ENCODE data around the gene LSAMP. TPM values are rescaled to one million over a fixed set of nuclear protein-coding genes. Genes with fewer than 3 reads are reported as not detected.

Gene LSAMP
- total and polyA plus RNA-seq, 2 of the 8 experiments (the other 6 are each of a cell fraction or from before 2014, with no cell fraction given): 1.8 to 5.7 TPM

DNA sequence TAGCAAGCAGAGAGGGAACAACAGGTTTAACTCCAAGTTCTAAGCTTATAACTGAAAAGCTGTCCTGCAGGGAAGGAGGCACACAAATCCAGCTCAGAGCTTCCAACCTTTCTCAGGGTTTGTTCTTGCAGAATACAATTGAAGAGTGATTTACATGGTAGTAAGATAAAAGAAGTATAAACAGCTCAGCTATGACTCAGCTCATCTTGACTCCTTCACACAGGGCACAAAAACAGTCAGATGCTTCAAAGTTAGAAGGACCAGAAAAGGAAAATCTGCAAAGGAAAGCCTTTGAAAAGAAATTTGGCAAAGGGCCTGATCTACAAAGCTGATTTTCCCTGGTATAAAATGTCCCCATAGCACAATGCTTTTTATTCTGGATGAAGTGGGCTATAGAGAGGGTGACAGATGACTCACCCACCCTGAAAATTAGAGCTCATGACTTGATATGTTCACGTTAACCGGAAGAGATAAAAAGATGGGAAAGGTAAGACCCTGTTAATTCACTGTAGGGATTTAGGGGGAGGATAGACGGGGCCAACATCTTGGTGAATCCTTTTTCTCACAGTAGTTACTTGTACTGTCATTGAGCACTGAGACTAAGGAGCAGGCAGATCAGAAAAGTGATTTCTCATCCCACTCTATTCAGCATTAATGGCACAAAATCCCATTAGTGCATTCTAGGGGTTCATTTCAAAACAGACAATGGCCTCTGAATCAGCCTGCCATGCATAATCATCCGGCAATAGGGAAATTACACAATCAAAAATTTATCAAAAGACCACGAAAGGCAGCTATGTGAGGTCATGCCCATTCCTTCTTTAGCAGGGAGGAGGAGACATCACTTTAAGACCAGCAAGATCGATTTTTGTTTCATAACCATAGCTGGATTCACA lies 678.5 kb downstream of the LSAMP start:
- DNase-seq (ENCODE audit: low read depth in 1 of 2, low spot score in 2 of 2): no peak
- no peak overlapping the region; a peak in 1 of 7 replicates for H3K9ac ChIP-seq (replicated peaks in 1 of 4; ENCODE audit: extremely low read depth in 1 of 4, low read depth in 3 of 4, low read length in 3 of 4)
- H3K4me1 ChIP-seq (replicated peaks in 1 of 4; ENCODE audit: control insufficient read depth in 3 of 4, insufficient read depth in 4 of 4, low read length in 3 of 4): peaks cover 0 to 8% (median 1%) of the 10 kb centered on the region in 4 experiments; a peak in 2 of 7 replicates
- H4K8ac ChIP-seq (ENCODE audit: extremely low read depth, insufficient read depth, low read length): no peak overlapping the region
- H3K18ac ChIP-seq (ENCODE audit: extremely low read depth, low read length): no peak overlapping the region
- no peak overlapping the region for H3K4me3 ChIP-seq (ENCODE audit: extremely low read depth in 1 of 4, insufficient read depth in 2 of 4, low read depth in 3 of 4, low read length in 4 of 4)
- H2BK15ac ChIP-seq (ENCODE audit: low read length): no peak overlapping the region
- no peaks in the 10 kb centered on the region for H4K20me1 ChIP-seq (replicated peaks in 1 of 2; ENCODE audit: control insufficient read depth in 1 of 2, insufficient read depth in 2 of 2, low read length in 2 of 2)
- H3K56ac ChIP-seq (replicated peaks; ENCODE audit: insufficient read length, low read depth, low read length): no peak overlapping the region
- no peak overlapping the region for H2BK120ac ChIP-seq (replicated peaks; ENCODE audit: low read depth, low read length)
- no peak overlapping the region; the same call in 1 of the 2 replicates for H2AFZ ChIP-seq (ENCODE audit: low read length)
- H3K79me1 ChIP-seq (ENCODE audit: low read depth, low read length): no peaks in the 10 kb centered on the region
- CTCF ChIA-PET (ENCODE audit: partially characterized antibody): interaction anchor here (1.1 to 3.0 kb wide), 5 partner anchors 14 to 549 kb away, joined by 3 to 19 read pairs (median 4); no protein-coding TSS in a partner anchor
- no peaks in the 10 kb centered on the region for H3K36me3 ChIP-seq (ENCODE audit: control insufficient read depth in 2 of 4, insufficient read depth in 4 of 4, low read length in 3 of 4)
- no peak overlapping the region for H2BK12ac ChIP-seq (ENCODE audit: low read depth, low read length)
- WGBS, 2 experiments (ENCODE audit: extremely low coverage in 1 of 2, insufficient coverage in 1 of 2, insufficient read length in 1 of 2, insufficient replicate concordance in 2 of 2, low coverage in 1 of 2, low lambda C conversion rate in 2 of 2, missing lambda C conversion rate in 1 of 2): 81% methylated on average over 6 of the region's 6 CpGs; no CpG with 5 or more reads in 1 of the 2 experiments
- POLR2A ChIA-PET (ENCODE audit: partially characterized antibody): no interaction called here
- no peaks in the 10 kb centered on the region for H3K9me3 ChIP-seq (ENCODE audit: insufficient read depth in 2 of 2, low read depth in 1 of 2, low read length in 1 of 2)
- no peak for FAIRE-seq
- H3K27me3 ChIP-seq (replicated peaks in 1 of 4; ENCODE audit: control insufficient read depth in 3 of 4, extremely low read depth in 1 of 4, insufficient read depth in 3 of 4, low read length in 3 of 4): no peaks in the 10 kb centered on the region
- peak overlapping the region in 1 of 2 experiments; percentile 9; a peak in 1 of 4 replicates for H3K4me2 ChIP-seq (ENCODE audit: insufficient read depth in 1 of 2, low read depth in 2 of 2, low read length in 2 of 2)
- 0 out of 2 replicates have a peak overlapping the region, but pooled peaks have one; percentile 26 for H3K27ac ChIP-seq (ENCODE audit: low read depth, low read length)
- TF ChIP-seq BACH1 (IDR thresholded peaks at IDR 0.05; ENCODE audit: low read length) (peak; percentile 32), SUZ12 (IDR thresholded peaks at IDR 0.05; ENCODE audit: low read length) (no peak)
- no peak overlapping the region for H3K14ac ChIP-seq (ENCODE audit: insufficient read length)
- H3K4ac ChIP-seq (replicated peaks; ENCODE audit: insufficient read length, low read depth, low read length): no peak overlapping the region
- no peak overlapping the region for H2BK20ac ChIP-seq (ENCODE audit: low read length)
- no peak overlapping the region for H2AK5ac ChIP-seq (ENCODE audit: low read depth, low read length)
- no peak overlapping the region for H4K91ac ChIP-seq (replicated peaks; ENCODE audit: insufficient read length, low read length)
- no peak overlapping the region for H2BK5ac ChIP-seq (ENCODE audit: low read depth, low read length)
- no peak overlapping the region for H3K23ac ChIP-seq (ENCODE audit: insufficient read length)
- no peaks in the 10 kb centered on the region for H3K79me2 ChIP-seq (ENCODE audit: control insufficient read depth in 1 of 2, insufficient read depth in 2 of 2, low read length in 2 of 2)
- H3K23me2 ChIP-seq (ENCODE audit: low read depth, low read length): no peaks in the 10 kb centered on the region
- H4K5ac ChIP-seq (ENCODE audit: insufficient read length, low read depth, low read length): no peak overlapping the region

Measured in H1 (cell line).